Body of pancreas (tissue), 4 donors: ENCODE measurements around the gene SPIRE1. TPM values are rescaled to one million over a fixed set of nuclear protein-coding genes. Genes with fewer than 3 reads are reported as not detected.
"Not testable (repeated sequence)": the region's sequence is repeated elsewhere in the genome, so short reads cannot be mapped to it uniquely, and the experiment has no call there.

Experiments used
- ATAC-seq: fragments of 150-250 bp; one replicate; pipeline ENCODE4 v1.9.1; 2016
- DNase-seq, 4 donors: peaks; one replicate each; pipeline ENCODE4 v3.0.0-alpha.2; 2019
- H3K27ac ChIP-seq, 4 donors: fragments of 200-600 bp; sonication (generic); 1 replicate in 3 of 4; 2 replicates in 1 of 4; pipeline versions ENCODE4 v1.5.1 to v1.6.1; 2016 to 2019; ENCODE audit warnings: mild to moderate bottlenecking in 1 of 4, mixed read lengths in 1 of 4, moderate library complexity in 1 of 4
- H3K27me3 ChIP-seq, 2 donors: fragments of 200-600 bp; sonication (generic); one replicate each; pipeline ENCODE4 v1.6.0; 2016; ENCODE audit warnings: mild to moderate bottlenecking in 1 of 2
- H3K36me3 ChIP-seq, 2 donors: fragments of 200-600 bp; sonication (generic); replicated peaks in 1 of 2; 2 replicates each; pipeline ENCODE4 v1.5.1; 2016; ENCODE audit warnings: low read depth in 2 of 2; ENCODE audit not compliant: insufficient read depth in 1 of 2
- H3K4me1 ChIP-seq: fragments of 200-600 bp; sonication (generic); one replicate; pipeline ENCODE4 v1.6.0; 2016
- H3K4me3 ChIP-seq, 2 donors: fragments of 200-600 bp; sonication (generic); 1 replicate in 1 of 2; 2 replicates in 1 of 2; pipeline ENCODE4 v1.5.1; 2016 to 2019
- H3K9me3 ChIP-seq, 3 donors: fragments of 200-600 bp; sonication (generic); 1 replicate in 2 of 3; 2 replicates in 1 of 3; pipeline ENCODE4 v1.5.1; 2016
- POLR2A ChIP-seq, 3 donors: fragments of 450-650 bp; IDR thresholded peaks; one replicate each; pipeline ENCODE4 v1.6.1; 2016; ENCODE audit warnings: antibody characterized with exemption in 3 of 3, mild to moderate bottlenecking in 2 of 3
- WGBS, 2 donors: methylation state at CpG; one replicate each; pipeline ENCODE4 v1.1.5; 2017; 5-methylcytosine and 5-hydroxymethylcytosine counted together
- intact Hi-C: fragments of 100-400 bp; cut with DNase I; formaldehyde crosslinking; loops from one replicate; pipeline ENCODE4 v1.15.1; 2023
- total RNA-seq, 2 donors: library from RNA; depleted of rRNA; stranded (reverse); fragments of >200 nt; gene quantifications; one replicate each; pipeline ENCODE4 v1.1.0, GENCODE V29; 2016
- TF ChIP-seq, protein P1 (sequence below), 7 experiments: fragments of 450-650 bp in 4 of 7; fragments of 200-600 bp in 3 of 7; sonication (generic) in 3 of 7; IDR thresholded peaks; one replicate each; pipeline ENCODE4 v1.5.1; 2016 to 2019; ENCODE audit warnings: antibody characterized with exemption in 7 of 7

SPIRE1 gene
- total RNA-seq, 2 donors from 2014 or later, result 8.2 to 15.0 TPM

DNA sequence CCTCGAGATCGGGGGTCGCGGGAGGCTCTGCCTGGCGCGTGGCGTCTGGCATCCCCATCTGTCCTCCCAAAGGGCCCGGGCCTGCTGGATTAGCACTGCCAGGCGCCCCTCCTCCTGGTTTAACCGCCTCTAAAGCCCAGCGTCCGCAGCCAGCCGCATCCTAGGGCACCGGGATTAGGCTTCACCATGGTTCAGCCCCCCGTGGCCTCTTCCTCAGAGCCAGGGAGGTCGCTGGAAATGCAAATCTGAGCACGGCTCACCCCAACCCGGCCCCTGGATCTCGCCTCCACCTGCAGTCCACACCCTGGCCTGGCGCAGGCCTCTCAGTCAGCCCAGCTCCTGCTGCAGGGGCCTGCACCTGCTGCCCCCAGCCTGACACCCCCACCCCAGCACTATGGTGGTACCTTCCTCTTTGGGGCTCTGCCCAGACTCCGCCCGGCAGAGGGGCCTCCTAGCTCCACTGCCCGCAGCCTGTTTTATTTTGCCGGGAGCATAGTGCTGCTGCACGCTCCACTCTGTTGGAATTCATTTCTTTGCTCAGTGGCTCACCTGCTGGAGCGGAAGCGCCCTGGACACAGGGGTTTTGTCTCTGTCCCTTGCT, 237.0 kb downstream of the SPIRE1 start:
- intact Hi-C loops, result no loop called here

DNA sequence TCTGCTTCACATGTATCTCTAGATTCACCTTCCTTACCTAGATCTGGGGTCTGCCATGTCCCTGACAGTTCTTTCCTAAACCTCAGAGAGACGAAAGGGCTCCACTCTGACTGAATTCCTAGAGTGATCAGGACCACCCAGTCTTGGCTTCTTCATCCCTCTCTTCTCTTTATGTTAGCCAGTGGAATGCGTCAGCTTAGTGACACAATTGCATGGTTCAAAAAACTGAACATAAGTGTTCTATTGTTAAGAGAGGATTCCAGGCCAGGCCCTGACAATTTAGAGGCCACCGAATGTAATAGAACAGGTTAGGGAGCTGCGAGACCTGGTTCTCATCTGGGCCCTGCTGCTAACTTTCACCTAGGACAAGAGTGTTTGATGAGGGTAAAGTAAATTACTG, 240.2 kb downstream of the SPIRE1 start:
- 66 to 76% methylated on average over 4 of the region's 4 CpGs for WGBS, 2 donors
- no peaks in the 10 kb centered on the region for H3K9me3 ChIP-seq
- H3K27me3 ChIP-seq, result no peaks in the 10 kb centered on the region
- intact Hi-C loops, result no loop called here
- H3K27ac ChIP-seq, result no peak overlapping the region
- H3K4me3 ChIP-seq, result no peak overlapping the region
- TF ChIP-seq, protein P1, sequence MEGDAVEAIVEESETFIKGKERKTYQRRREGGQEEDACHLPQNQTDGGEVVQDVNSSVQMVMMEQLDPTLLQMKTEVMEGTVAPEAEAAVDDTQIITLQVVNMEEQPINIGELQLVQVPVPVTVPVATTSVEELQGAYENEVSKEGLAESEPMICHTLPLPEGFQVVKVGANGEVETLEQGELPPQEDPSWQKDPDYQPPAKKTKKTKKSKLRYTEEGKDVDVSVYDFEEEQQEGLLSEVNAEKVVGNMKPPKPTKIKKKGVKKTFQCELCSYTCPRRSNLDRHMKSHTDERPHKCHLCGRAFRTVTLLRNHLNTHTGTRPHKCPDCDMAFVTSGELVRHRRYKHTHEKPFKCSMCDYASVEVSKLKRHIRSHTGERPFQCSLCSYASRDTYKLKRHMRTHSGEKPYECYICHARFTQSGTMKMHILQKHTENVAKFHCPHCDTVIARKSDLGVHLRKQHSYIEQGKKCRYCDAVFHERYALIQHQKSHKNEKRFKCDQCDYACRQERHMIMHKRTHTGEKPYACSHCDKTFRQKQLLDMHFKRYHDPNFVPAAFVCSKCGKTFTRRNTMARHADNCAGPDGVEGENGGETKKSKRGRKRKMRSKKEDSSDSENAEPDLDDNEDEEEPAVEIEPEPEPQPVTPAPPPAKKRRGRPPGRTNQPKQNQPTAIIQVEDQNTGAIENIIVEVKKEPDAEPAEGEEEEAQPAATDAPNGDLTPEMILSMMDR (IDR thresholded peaks at IDR 0.05), result no peak
- no peak for TF ChIP-seq POLR2A (IDR thresholded peaks at IDR 0.05)
- DNase-seq (no peak), ATAC-seq (no peak)
- H3K36me3 ChIP-seq, result no peaks in the 10 kb centered on the region
- no peaks in the 10 kb centered on the region for H3K4me1 ChIP-seq

More for the DNA sequence above, 237.0 kb downstream of the SPIRE1 start:
- Histone ChIP-seq H3K27me3 (no peaks in the 10 kb centered on the region), H3K4me1 (no peaks in the 10 kb centered on the region), H3K9me3 (no peaks in the 10 kb centered on the region), H3K27ac (no peak overlapping the region), H3K4me3 (no peak overlapping the region), H3K36me3 (no peaks in the 10 kb centered on the region)
- WGBS, 2 donors, result 49 to 94% methylated on average over 11 to 25 of the region's 27 CpGs
- no peak for ATAC-seq
- no peak for DNase-seq
- TF ChIP-seq, protein P1 (IDR thresholded peaks at IDR 0.05), result no peak
- TF ChIP-seq POLR2A (IDR thresholded peaks at IDR 0.05), result no peak

DNA sequence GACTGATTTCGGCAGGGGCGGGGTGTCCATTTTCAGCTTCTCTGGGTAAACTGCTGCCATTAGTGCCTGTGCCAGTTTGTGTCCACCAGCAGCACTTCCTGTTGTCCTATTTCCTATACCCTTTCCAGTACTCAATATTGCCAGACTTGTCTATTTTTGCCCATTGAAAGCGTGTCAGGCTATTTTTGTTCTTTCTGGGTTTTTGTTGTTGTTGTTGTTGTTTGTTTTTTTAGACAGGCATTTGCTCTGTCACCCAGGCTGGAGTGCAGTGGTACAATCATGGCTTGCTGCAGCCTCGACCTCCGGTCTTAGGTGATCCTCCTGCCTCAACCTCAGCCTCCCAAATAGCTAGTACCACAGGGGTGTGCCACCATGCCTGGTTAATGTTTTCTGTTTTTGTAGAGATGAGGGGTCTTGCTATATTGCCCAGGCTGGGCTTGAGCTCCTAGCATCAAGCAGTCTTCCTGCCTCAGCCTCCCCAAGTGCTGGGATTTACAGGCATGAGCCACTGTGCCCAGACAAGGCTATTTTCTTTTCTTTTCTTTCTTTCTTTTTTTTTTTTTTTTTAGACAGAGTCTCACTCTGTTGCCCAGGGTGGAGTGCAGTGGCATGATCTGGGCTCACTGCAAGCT, 241.7 kb downstream of the SPIRE1 start:
- ATAC-seq, result no peak

GRCh38 chr18:12411456-12411855, 246.5 kb downstream of the SPIRE1 start:
- Histone ChIP-seq H3K27me3 (no peaks in the 10 kb centered on the region), H3K4me1 (peaks cover 15% of the 10 kb centered on the region), H3K4me3 (no peak overlapping the region), H3K27ac (no peak overlapping the region), H3K9me3 (no peaks in the 10 kb centered on the region), H3K36me3 (no peaks in the 10 kb centered on the region)
- ATAC-seq (no peak), DNase-seq (no peak)
- TF ChIP-seq POLR2A (IDR thresholded peaks at IDR 0.05), result no peak
- TF ChIP-seq, protein P1 (IDR thresholded peaks at IDR 0.05), result no peak
- intact Hi-C loops, result no loop called here
- WGBS, 2 donors, result 98% methylated on average over 2 to 3 of the region's 3 CpGs

More for the DNA sequence above, 241.7 kb downstream of the SPIRE1 start:
- no peaks in the 10 kb centered on the region for H3K4me1 ChIP-seq
- intact Hi-C loops, result no loop called here
- 84 to 99% methylated on average over 5 of the region's 5 CpGs for WGBS, 2 donors
- no peaks in the 10 kb centered on the region for H3K27me3 ChIP-seq
- H3K4me3 ChIP-seq, result no peak overlapping the region
- H3K27ac ChIP-seq, result peak overlapping the region in 1 of 4 donors; percentile 12
- no peaks in the 10 kb centered on the region for H3K9me3 ChIP-seq
- no peaks in the 10 kb centered on the region for H3K36me3 ChIP-seq
- DNase-seq, result no peak
- no peak for TF ChIP-seq POLR2A (IDR thresholded peaks at IDR 0.05)
- TF ChIP-seq, protein P1 (IDR thresholded peaks at IDR 0.05), result no peak

- intact Hi-C loops, H3K4me3 ChIP-seq, ATAC-seq, H3K27ac ChIP-seq, H3K36me3 ChIP-seq, H3K27me3 ChIP-seq, DNase-seq, H3K9me3 ChIP-seq: not testable (repeated sequence)
- peaks cover 15% of the 10 kb centered on the region for H3K4me1 ChIP-seq
- WGBS, 2 donors, result 68 to 72% methylated on average over 9 of the region's 9 CpGs
Observed at GRCh38 chr18:12410747-12411146, 247.2 kb downstream of the SPIRE1 start.
